Gastrocnemius medialis (tissue), 4 donors: ENCODE data around the gene HLA-E.

Source experiments
- CTCF ChIP-seq, 5 experiments: fragments of 450-650 bp in 3 of 5; fragments of 200-600 bp in 2 of 5; sonication (generic) in 2 of 5; IDR thresholded peaks in 4 of 5; conservative IDR thresholded peaks in 1 of 5; 1 replicate in 4 of 5; 2 replicates in 1 of 5; pipeline ENCODE4 v1.5.1; 2016 to 2019; ENCODE audit warnings: antibody characterized with exemption in 5 of 5, mild to moderate bottlenecking in 3 of 5, moderate library complexity in 3 of 5
- POLR2A ChIP-seq, 2 donors: fragments of 450-650 bp; IDR thresholded peaks; one replicate each; pipeline ENCODE4 v1.6.1; 2017; ENCODE audit warnings: antibody characterized with exemption in 2 of 2, mild to moderate bottlenecking in 2 of 2, moderate library complexity in 2 of 2

GRCh38 chr6:30487926-30488325 is 1.4 kb upstream of the HLA-E start:
- TF ChIP-seq CTCF (IDR thresholded peaks at IDR 0.05 in 4 of 5, conservative IDR thresholded peaks at IDR 0.05 in 1 of 5) (no peak), POLR2A (IDR thresholded peaks at IDR 0.05) (no peak)
